Measurements from ENCODE around the gene ARID5A. TPM values are rescaled to one million over a fixed set of nuclear protein-coding genes. Genes with fewer than 3 reads are reported as not detected.

The ARID5A gene
- polyA plus RNA-seq, 1 donor from 2014 or later, result not detected

DNA sequence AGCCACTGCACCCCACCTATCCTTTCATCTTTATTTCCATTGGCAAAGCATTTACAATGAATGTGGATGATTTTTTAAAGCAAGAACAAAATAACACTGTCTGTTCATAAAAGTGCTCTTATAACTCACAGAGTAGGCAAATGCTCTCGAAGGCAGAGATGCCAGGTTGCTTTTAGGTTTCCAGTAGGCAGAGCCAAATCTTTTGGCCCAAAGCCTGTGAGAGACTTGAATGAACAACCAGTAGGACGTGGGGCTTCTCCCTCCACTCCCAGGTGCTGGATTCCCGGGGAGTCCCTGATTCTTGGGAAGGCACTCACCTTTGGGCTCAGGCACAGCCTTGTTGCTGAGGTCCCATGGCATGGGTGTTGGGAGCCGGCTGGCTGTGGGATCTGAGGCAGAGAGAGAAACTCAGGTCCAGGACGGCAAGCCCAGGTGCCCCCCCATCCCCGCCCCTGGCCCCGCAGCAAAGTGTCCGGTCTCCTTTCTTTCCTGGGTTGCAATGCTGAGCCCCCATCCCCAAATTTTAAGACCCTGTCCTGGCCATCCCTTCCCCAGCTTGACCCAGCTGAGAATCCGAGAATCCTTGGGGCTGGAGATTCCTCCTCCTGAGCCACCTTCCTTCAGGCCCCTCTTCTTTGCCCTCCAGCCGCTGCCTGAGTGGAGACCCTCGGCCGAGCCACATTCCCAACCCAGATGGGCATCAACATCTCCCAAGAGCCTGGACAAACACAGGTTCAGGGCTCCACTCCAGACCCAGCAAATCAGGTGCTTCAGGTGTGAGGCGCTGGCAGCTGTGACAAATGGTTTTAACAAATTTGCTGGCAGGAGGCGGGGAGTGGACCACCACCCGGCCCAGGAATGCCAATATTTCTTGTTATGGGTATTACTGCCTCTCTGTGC is 37.2 kb upstream of the ARID5A start:
- H3K9me2 ChIP-seq (ENCODE audit: insufficient read depth, low read length), result no peaks in the 10 kb centered on the region
- H3K9ac ChIP-seq (ENCODE audit: low read length), result no peak overlapping the region
- no peak overlapping the region for H3K27ac ChIP-seq (ENCODE audit: low read length)
- peaks cover 2% of the 10 kb centered on the region for H3K9me3 ChIP-seq (ENCODE audit: low read length)
- TF ChIP-seq SMC3 (conservative IDR thresholded peaks at IDR 0.05; ENCODE audit: poor library complexity), result no peak
- TF ChIP-seq TAF1 (IDR thresholded peaks at IDR 0.05; ENCODE audit: low read depth), result no peak
- TF ChIP-seq POLR2AphosphoS5 (IDR thresholded peaks at IDR 0.05), result no peak
- no peak for TF ChIP-seq EP300 (conservative IDR thresholded peaks at IDR 0.05; ENCODE audit: poor library complexity, severe bottlenecking)
- TF ChIP-seq, protein P1, sequence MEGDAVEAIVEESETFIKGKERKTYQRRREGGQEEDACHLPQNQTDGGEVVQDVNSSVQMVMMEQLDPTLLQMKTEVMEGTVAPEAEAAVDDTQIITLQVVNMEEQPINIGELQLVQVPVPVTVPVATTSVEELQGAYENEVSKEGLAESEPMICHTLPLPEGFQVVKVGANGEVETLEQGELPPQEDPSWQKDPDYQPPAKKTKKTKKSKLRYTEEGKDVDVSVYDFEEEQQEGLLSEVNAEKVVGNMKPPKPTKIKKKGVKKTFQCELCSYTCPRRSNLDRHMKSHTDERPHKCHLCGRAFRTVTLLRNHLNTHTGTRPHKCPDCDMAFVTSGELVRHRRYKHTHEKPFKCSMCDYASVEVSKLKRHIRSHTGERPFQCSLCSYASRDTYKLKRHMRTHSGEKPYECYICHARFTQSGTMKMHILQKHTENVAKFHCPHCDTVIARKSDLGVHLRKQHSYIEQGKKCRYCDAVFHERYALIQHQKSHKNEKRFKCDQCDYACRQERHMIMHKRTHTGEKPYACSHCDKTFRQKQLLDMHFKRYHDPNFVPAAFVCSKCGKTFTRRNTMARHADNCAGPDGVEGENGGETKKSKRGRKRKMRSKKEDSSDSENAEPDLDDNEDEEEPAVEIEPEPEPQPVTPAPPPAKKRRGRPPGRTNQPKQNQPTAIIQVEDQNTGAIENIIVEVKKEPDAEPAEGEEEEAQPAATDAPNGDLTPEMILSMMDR (IDR thresholded peaks at IDR 0.05; ENCODE audit: poor library complexity, severe bottlenecking), result no peak
- no peak for TF ChIP-seq MXI1 (conservative IDR thresholded peaks at IDR 0.05; ENCODE audit: poor library complexity, severe bottlenecking)
- no peak for TF ChIP-seq EZH2 (IDR thresholded peaks at IDR 0.05; ENCODE audit: borderline replicate concordance, insufficient read depth, low read length, poor library complexity, severe bottlenecking)
- no peak for TF ChIP-seq REST (IDR thresholded peaks at IDR 0.05; ENCODE audit: borderline replicate concordance)
- no peak for TF ChIP-seq RAD21 (conservative IDR thresholded peaks at IDR 0.05)
- no peaks in the 10 kb centered on the region for H3K36me3 ChIP-seq (ENCODE audit: insufficient read depth, low read length)
- no peak overlapping the region for H2AFZ ChIP-seq (ENCODE audit: low read depth, low read length)
- H3K4me3 ChIP-seq (ENCODE audit: low read length), result no peak overlapping the region
- no peaks in the 10 kb centered on the region for H3K79me2 ChIP-seq (replicated peaks; ENCODE audit: insufficient read depth, low read length)
- no peaks in the 10 kb centered on the region for H3K27me3 ChIP-seq (ENCODE audit: insufficient read depth, low read depth, low read length)
- no peak overlapping the region for H3K4me2 ChIP-seq (ENCODE audit: low read length)
- no peaks in the 10 kb centered on the region for H3F3A ChIP-seq (ENCODE audit: insufficient read depth, low read length, poor library complexity, severe bottlenecking)
- no peaks in the 10 kb centered on the region for H4K20me1 ChIP-seq (ENCODE audit: insufficient read depth)

- no peak overlapping the region for H3K27ac ChIP-seq (ENCODE audit: low read length)
- H3K4me3 ChIP-seq (ENCODE audit: low read length), result no peak overlapping the region
- no peaks in the 10 kb centered on the region for H3K36me3 ChIP-seq (ENCODE audit: insufficient read depth, low read length)
- H2AFZ ChIP-seq (ENCODE audit: low read depth, low read length), result no peak overlapping the region
- TF ChIP-seq EZH2 (IDR thresholded peaks at IDR 0.05; ENCODE audit: borderline replicate concordance, insufficient read depth, low read length, poor library complexity, severe bottlenecking), result no peak
- TF ChIP-seq SMC3 (conservative IDR thresholded peaks at IDR 0.05; ENCODE audit: poor library complexity), result no peak
- TF ChIP-seq EP300 (conservative IDR thresholded peaks at IDR 0.05; ENCODE audit: poor library complexity, severe bottlenecking), result no peak
- TF ChIP-seq RAD21 (conservative IDR thresholded peaks at IDR 0.05), result no peak
- TF ChIP-seq MXI1 (conservative IDR thresholded peaks at IDR 0.05; ENCODE audit: poor library complexity, severe bottlenecking), result no peak
- TF ChIP-seq POLR2AphosphoS5 (IDR thresholded peaks at IDR 0.05), result no peak
- TF ChIP-seq, protein P1 (IDR thresholded peaks at IDR 0.05; ENCODE audit: poor library complexity, severe bottlenecking), result no peak
- TF ChIP-seq TAF1 (IDR thresholded peaks at IDR 0.05; ENCODE audit: low read depth), result no peak
- no peak for TF ChIP-seq REST (IDR thresholded peaks at IDR 0.05; ENCODE audit: borderline replicate concordance)
- no peaks in the 10 kb centered on the region for H3F3A ChIP-seq (ENCODE audit: insufficient read depth, low read length, poor library complexity, severe bottlenecking)
- H3K4me2 ChIP-seq (ENCODE audit: low read length), result no peak overlapping the region
- no peaks in the 10 kb centered on the region for H3K9me3 ChIP-seq (ENCODE audit: low read length)
- H3K27me3 ChIP-seq (ENCODE audit: insufficient read depth, low read depth, low read length), result no peaks in the 10 kb centered on the region
- no peaks in the 10 kb centered on the region for H3K9me2 ChIP-seq (ENCODE audit: insufficient read depth, low read length)
- H3K9ac ChIP-seq (ENCODE audit: low read length), result no peak overlapping the region
- no peaks in the 10 kb centered on the region for H4K20me1 ChIP-seq (ENCODE audit: insufficient read depth)
- no peaks in the 10 kb centered on the region for H3K79me2 ChIP-seq (replicated peaks; ENCODE audit: insufficient read depth, low read length)
Observed at GRCh38 chr2:96500385-96501066, 36.0 kb upstream of the ARID5A start.
